Nephron progenitor cell (in vitro differentiated cells): ENCODE results near the gene ALPK1.

ENCODE experiments used
- DNase-seq: peaks from one replicate; pipeline ENCODE4 v3.0.0; 2021
- H3K27ac Mint-ChIP-seq: 2 replicates; pipeline ENCODE4 v1.8.0; 2021; ENCODE audit warnings: mild to moderate bottlenecking, moderate library complexity, mixed read lengths
- H3K27me3 Mint-ChIP-seq: 2 replicates; pipeline ENCODE4 v1.8.0; 2021; ENCODE audit warnings: mild to moderate bottlenecking, low read depth, mixed read lengths; ENCODE audit not compliant: poor library complexity
- H3K36me3 Mint-ChIP-seq: 2 replicates; pipeline ENCODE4 v1.8.0; 2021; ENCODE audit warnings: low read depth, mixed read lengths
- H3K4me1 Mint-ChIP-seq: 2 replicates; pipeline ENCODE4 v1.8.0; 2021; ENCODE audit warnings: mixed read lengths
- H3K4me3 Mint-ChIP-seq: 2 replicates; pipeline ENCODE4 v1.8.0; 2021; ENCODE audit warnings: mild to moderate bottlenecking, moderate library complexity, mixed read lengths
- H3K9me3 Mint-ChIP-seq: 2 replicates; pipeline ENCODE4 v1.8.0; 2021; ENCODE audit warnings: mild to moderate bottlenecking, moderate library complexity, mixed read lengths
- TF ChIP-seq, protein P1 (sequence below): fragments of 200-600 bp; sonication (generic); IDR thresholded peaks from 2 replicates; pipeline ENCODE4 v1.5.0; 2021; ENCODE audit warnings: antibody characterized with exemption

ALPK1 gene

GRCh38 chr4:112357897-112358296 is 60.7 kb downstream of the ALPK1 start:
- peaks cover 39% of the 10 kb centered on the region for H3K9me3 Mint-ChIP-seq
- TF ChIP-seq, protein P1, sequence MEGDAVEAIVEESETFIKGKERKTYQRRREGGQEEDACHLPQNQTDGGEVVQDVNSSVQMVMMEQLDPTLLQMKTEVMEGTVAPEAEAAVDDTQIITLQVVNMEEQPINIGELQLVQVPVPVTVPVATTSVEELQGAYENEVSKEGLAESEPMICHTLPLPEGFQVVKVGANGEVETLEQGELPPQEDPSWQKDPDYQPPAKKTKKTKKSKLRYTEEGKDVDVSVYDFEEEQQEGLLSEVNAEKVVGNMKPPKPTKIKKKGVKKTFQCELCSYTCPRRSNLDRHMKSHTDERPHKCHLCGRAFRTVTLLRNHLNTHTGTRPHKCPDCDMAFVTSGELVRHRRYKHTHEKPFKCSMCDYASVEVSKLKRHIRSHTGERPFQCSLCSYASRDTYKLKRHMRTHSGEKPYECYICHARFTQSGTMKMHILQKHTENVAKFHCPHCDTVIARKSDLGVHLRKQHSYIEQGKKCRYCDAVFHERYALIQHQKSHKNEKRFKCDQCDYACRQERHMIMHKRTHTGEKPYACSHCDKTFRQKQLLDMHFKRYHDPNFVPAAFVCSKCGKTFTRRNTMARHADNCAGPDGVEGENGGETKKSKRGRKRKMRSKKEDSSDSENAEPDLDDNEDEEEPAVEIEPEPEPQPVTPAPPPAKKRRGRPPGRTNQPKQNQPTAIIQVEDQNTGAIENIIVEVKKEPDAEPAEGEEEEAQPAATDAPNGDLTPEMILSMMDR, result no peak
- H3K27ac Mint-ChIP-seq, result no peak overlapping the region
- H3K27me3 Mint-ChIP-seq, result peaks cover 11% of the 10 kb centered on the region
- peaks cover 24% of the 10 kb centered on the region for H3K36me3 Mint-ChIP-seq
- DNase-seq, result no peak
- H3K4me1 Mint-ChIP-seq, result peaks cover 3% of the 10 kb centered on the region
- H3K4me3 Mint-ChIP-seq, result no peak overlapping the region

GRCh38 chr4:112358415-112358814 is 61.2 kb downstream of the ALPK1 start:
- peaks cover 3% of the 10 kb centered on the region for H3K4me1 Mint-ChIP-seq
- H3K27ac Mint-ChIP-seq, result no peak overlapping the region
- TF ChIP-seq, protein P1, result no peak
- peaks cover 44% of the 10 kb centered on the region for H3K9me3 Mint-ChIP-seq
- DNase-seq, result no peak
- peaks cover 6% of the 10 kb centered on the region for H3K27me3 Mint-ChIP-seq
- H3K4me3 Mint-ChIP-seq, result no peak overlapping the region
- peaks cover 28% of the 10 kb centered on the region for H3K36me3 Mint-ChIP-seq

- TF ChIP-seq, protein P1, result no peak
- no peak for DNase-seq
- H3K27ac Mint-ChIP-seq, result no peak overlapping the region
- H3K27me3 Mint-ChIP-seq, result peaks cover 6% of the 10 kb centered on the region
- H3K4me3 Mint-ChIP-seq, result no peak overlapping the region
- H3K36me3 Mint-ChIP-seq, result peaks cover 30% of the 10 kb centered on the region
- H3K4me1 Mint-ChIP-seq, result peaks cover 3% of the 10 kb centered on the region
- peaks cover 51% of the 10 kb centered on the region for H3K9me3 Mint-ChIP-seq
These were observed 62.0 kb downstream of the ALPK1 start for GRCh38 chr4:112358952-112359749.

DNA sequence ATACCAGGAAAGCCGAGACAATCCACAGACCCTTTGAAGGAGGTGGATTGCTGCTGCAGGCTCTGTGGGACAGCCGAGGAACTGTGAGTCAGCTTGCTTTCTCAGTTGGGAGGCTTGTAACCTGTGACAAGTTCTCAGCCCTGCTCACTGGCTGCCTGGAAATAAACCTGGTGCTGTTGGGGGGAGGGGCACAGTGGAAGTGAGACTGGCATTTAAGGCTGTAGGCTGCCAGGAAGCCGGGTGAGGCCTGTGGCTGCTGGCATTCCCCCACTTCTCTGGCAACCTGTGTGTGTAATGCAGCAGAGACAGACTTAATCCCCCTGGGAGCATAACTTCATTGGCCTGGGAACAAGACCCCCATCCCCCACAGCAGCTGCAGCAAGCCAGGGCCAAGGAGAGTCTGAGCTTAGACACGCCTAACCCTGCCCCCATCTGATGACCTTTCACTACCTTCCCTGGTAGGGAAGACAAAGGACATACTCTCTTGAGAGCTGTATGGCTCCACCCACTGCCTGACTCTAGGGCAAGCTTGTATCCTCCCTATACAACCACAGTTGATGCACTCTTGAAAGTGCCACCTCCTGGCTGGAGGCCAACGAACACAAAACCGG is 64.1 kb downstream of the ALPK1 start:
- no peak overlapping the region for H3K4me3 Mint-ChIP-seq
- TF ChIP-seq, protein P1, result no peak
- peaks cover 6% of the 10 kb centered on the region for H3K27me3 Mint-ChIP-seq
- no peak overlapping the region for H3K27ac Mint-ChIP-seq
- no peak for DNase-seq
- peaks cover 42% of the 10 kb centered on the region for H3K36me3 Mint-ChIP-seq
- peaks cover 3% of the 10 kb centered on the region for H3K4me1 Mint-ChIP-seq
- peaks cover 67% of the 10 kb centered on the region for H3K9me3 Mint-ChIP-seq

GRCh38 chr4:112370466-112370865 is 73.3 kb downstream of the ALPK1 start:
- peaks cover 6% of the 10 kb centered on the region for H3K4me1 Mint-ChIP-seq
- peaks cover 37% of the 10 kb centered on the region for H3K9me3 Mint-ChIP-seq
- H3K36me3 Mint-ChIP-seq, result peaks cover 4% of the 10 kb centered on the region
- peaks cover 6% of the 10 kb centered on the region for H3K27me3 Mint-ChIP-seq
- H3K27ac Mint-ChIP-seq, result no peak overlapping the region
- H3K4me3 Mint-ChIP-seq, result no peak overlapping the region
- DNase-seq, result no peak
- TF ChIP-seq, protein P1, result no peak
